K562 (cell line): ENCODE measurements around the gene ATP6V0E2. TPM values are rescaled to one million over a fixed set of nuclear protein-coding genes. Genes with fewer than 3 reads are reported as not detected.

ENCODE experiments used
- ATAC-seq: fragments of 200-7000 bp; cut with Tn5 transposase; 3 replicates; pipeline ENCODE4 v1.9.1; 2020; ENCODE audit warnings: moderate library complexity
- BruUV-seq: library from RNA; stranded (reverse); fragments of 400-500 nt; replicated peaks from 2 replicates; lab custom pipeline; 2021; lab: Mats Ljungman, UMichigan
- CTCF ChIA-PET: fragments of 300-600 bp; formaldehyde crosslinking; extraction: SDS; loops from one replicate; lab custom pipeline; 2021; ENCODE audit warnings: low intra/inter-chr PET ratio; lab: Yijun Ruan, JAX
- POLR2A ChIA-PET: fragments of 300-600, 350-650 bp; sonication (Branson Sonifier 250); formaldehyde crosslinking; extraction: SDS; loops from one replicate; lab custom pipeline; 2021; ENCODE audit warnings: antibody characterized with exemption, inconsistent platforms; lab: Yijun Ruan, JAX
- DNase-seq, 4 experiments: peaks; one replicate each; pipeline versions ENCODE4 v3.0.0 to v3.0.0-alpha.2; 2011 to 2018; ENCODE audit warnings: low spot score in 3 of 4, mixed read lengths in 3 of 4; ENCODE audit errors: extremely low read depth in 1 of 4
- FAIRE-seq: peaks from 2 replicates; lab custom pipeline; 2011; peaks lifted over from hg19 to GRCh38; lab: Jason Lieb, UNC
- H2AFZ ChIP-seq: 2 replicates; pipeline ENCODE4 v1.6.0; 2011; ENCODE audit warnings: low read depth, low read length, control low read depth, inconsistent platforms
- H3K27ac ChIP-seq: fragments of 200-600 bp; 3 replicates; pipeline ENCODE4 v1.8.0; 2011; ENCODE audit warnings: low read depth, mild to moderate bottlenecking, control low read depth, inconsistent platforms, low read length, moderate library complexity, mixed read lengths; ENCODE audit errors: extremely low read depth
- H3K27me3 ChIP-seq, 2 experiments: fragments of 300-600 bp in 1 of 2; 2 replicates in 1 of 2; 3 replicates in 1 of 2; pipeline versions ENCODE4 v1.6.0 to v1.8.0; 2011; ENCODE audit warnings: inconsistent platforms in 2 of 2, low read length in 2 of 2, mild to moderate bottlenecking in 1 of 2, mixed read lengths in 1 of 2, moderate library complexity in 1 of 2; ENCODE audit not compliant: control insufficient read depth in 2 of 2, insufficient read depth in 2 of 2
- H3K36me3 ChIP-seq: fragments of 300-600 bp; 3 replicates; pipeline ENCODE4 v1.8.0; 2011; ENCODE audit warnings: mild to moderate bottlenecking, low read length, inconsistent platforms; ENCODE audit not compliant: control insufficient read depth, insufficient read depth
- H3K4me1 ChIP-seq, 2 experiments: fragments of 200-600 bp in 1 of 2; replicated peaks in 1 of 2; 2 replicates in 1 of 2; 3 replicates in 1 of 2; pipeline versions ENCODE4 v1.5.1 to v1.8.0; 2011; ENCODE audit warnings: inconsistent platforms in 2 of 2, low read length in 2 of 2, mild to moderate bottlenecking in 1 of 2, mixed read lengths in 1 of 2, moderate library complexity in 1 of 2; ENCODE audit not compliant: control insufficient read depth in 2 of 2, insufficient read depth in 2 of 2
- H3K4me2 ChIP-seq: 2 replicates; pipeline ENCODE4 v1.6.1; 2011; ENCODE audit warnings: low read length, control low read depth, inconsistent platforms, mixed read lengths; ENCODE audit not compliant: insufficient read depth
- H3K4me3 ChIP-seq: fragments of 200-600 bp; sonication (generic), shearing (Covaris generic); 2 replicates; pipeline ENCODE4 v1.5.1; 2016; ENCODE audit warnings: control low read depth, inconsistent platforms
- H3K79me2 ChIP-seq: fragments of 200-600 bp; 3 replicates; pipeline ENCODE4 v1.8.0; 2011; ENCODE audit warnings: low read length, inconsistent platforms; ENCODE audit not compliant: control insufficient read depth, insufficient read depth
- H3K9ac ChIP-seq, 2 experiments: 2 replicates each; pipeline versions ENCODE4 v1.6.0 to v1.6.1; 2011; ENCODE audit warnings: low read depth in 2 of 2, low read length in 2 of 2, control low read depth in 1 of 2, inconsistent platforms in 1 of 2, mild to moderate bottlenecking in 1 of 2, mixed read lengths in 1 of 2; ENCODE audit not compliant: insufficient read depth in 1 of 2
- H3K9me1 ChIP-seq: one replicate; pipeline ENCODE4 v1.6.0; 2011; ENCODE audit warnings: inconsistent platforms, mild to moderate bottlenecking, low read length, moderate library complexity; ENCODE audit not compliant: control insufficient read depth, insufficient read depth
- H3K9me3 ChIP-seq: replicated peaks from 2 replicates; pipeline ENCODE4 v1.5.1; 2011; ENCODE audit warnings: low read depth, low read length, inconsistent platforms; ENCODE audit not compliant: control insufficient read depth, insufficient read depth
- H4K20me1 ChIP-seq: replicated peaks from 2 replicates; pipeline ENCODE4 v1.6.1; 2011; ENCODE audit warnings: low read length, inconsistent platforms, mixed read lengths; ENCODE audit not compliant: control insufficient read depth, insufficient read depth
- MBD2 ChIP-seq: sonication (generic); IDR thresholded peaks from 2 replicates; pipeline ENCODE4 v1.6.1; 2016; ENCODE audit warnings: low read depth, borderline replicate concordance
- SAP30 ChIP-seq: fragments of 200-600 bp; sonication (generic); IDR thresholded peaks from 2 replicates; pipeline ENCODE4 v1.6.1; 2012; ENCODE audit warnings: borderline replicate concordance, low read depth, mild to moderate bottlenecking, moderate library complexity, low read length, control low read depth, inconsistent platforms; ENCODE audit not compliant: insufficient read depth, poor library complexity, severe bottlenecking
- TEAD2 ChIP-seq: fragments of 450-650 bp; IDR thresholded peaks from 2 replicates; pipeline ENCODE4 v1.6.1; 2016; ENCODE audit warnings: missing genetic modification characterization, control low read depth, missing compliant biosample characterization
- ZNF518B ChIP-seq: fragments of 250-450 bp; sonication (Bioruptor Pico); IDR thresholded peaks from 2 replicates; pipeline ENCODE4 v1.5.0; 2021; ENCODE audit warnings: mild to moderate bottlenecking, moderate library complexity
- WGBS: fragments of 100-300 bp; shearing (Covaris generic); methylation state at CpG from one replicate; pipeline ENCODE4 v1.1.6; 2016; ENCODE audit warnings: low coverage, mixed read lengths; ENCODE audit not compliant: insufficient coverage; ENCODE audit errors: missing lambda C conversion rate; 5-methylcytosine and 5-hydroxymethylcytosine counted together
- in situ Hi-C: fragments of 300-500 bp; cut with MboI; formaldehyde crosslinking; loops from 4 replicates; pipeline ENCODE4 v1.15.0; 2018; ENCODE audit warnings: inconsistent platforms, mixed read lengths
- intact Hi-C: fragments of 100-400 bp; cut with micrococcal nuclease; formaldehyde crosslinking; loops from 2 replicates; pipeline ENCODE4 v1.14.2; 2022
- polyA plus RNA-seq, 8 experiments: library from polyadenylated mRNA; depleted of rRNA in 4 of 8; stranded (reverse) in 5 of 8; unstranded in 3 of 8; fragments of >200 nt; fragmentation: Nextera tagmentation in 2 of 8; fragmentation: Illumina TruSeq in 1 of 8; extraction: Ambion mirVana in 2 of 8; extraction: Trizol in 1 of 8; gene quantifications; 2 replicates each; pipeline versions ENCODE4 v1.2.1 to v1.2.3, GENCODE V29; 2011 to 2014; ENCODE audit warnings: inconsistent platforms in 1 of 8, missing spikeins in 1 of 8
- total RNA-seq, 7 experiments: library from RNA; depleted of rRNA in 6 of 7; stranded (reverse); fragments of >200 nt in 6 of 7; fragmentation: Illumina TruSeq in 2 of 7; extraction: Trizol in 2 of 7; gene quantifications; 2 replicates each; pipeline versions ENCODE4 v1.2.1 to v1.2.3, GENCODE V29; 2011 to 2021; ENCODE audit warnings: low replicate concordance in 1 of 7
- TF ChIP-seq, protein P1 (sequence below): fragments of 250-450 bp; sonication (Bioruptor Pico); IDR thresholded peaks from 2 replicates; pipeline ENCODE4 v1.8.0; 2021; ENCODE audit warnings: moderate library complexity, mild to moderate bottlenecking, inconsistent platforms
- TF ChIP-seq, protein P2 (sequence below), 2 experiments: IDR thresholded peaks; 2 replicates each; pipeline ENCODE4 v1.6.1; 2011; ENCODE audit warnings: borderline replicate concordance in 1 of 2, control low read depth in 1 of 2, low read depth in 1 of 2, low read length in 1 of 2, mild to moderate bottlenecking in 1 of 2, mixed read lengths in 1 of 2, moderate library complexity in 1 of 2; ENCODE audit not compliant: insufficient read depth in 1 of 2, insufficient read length in 1 of 2, poor library complexity in 1 of 2, severe bottlenecking in 1 of 2; ENCODE audit errors: extremely low read depth in 1 of 2

Gene ATP6V0E2
- total and polyA plus RNA-seq, 9 of the 15 experiments (the other 6 are each of a cell fraction or from before 2014, with no cell fraction given): 0.55 to 18.5 (median 10.9) TPM

DNA sequence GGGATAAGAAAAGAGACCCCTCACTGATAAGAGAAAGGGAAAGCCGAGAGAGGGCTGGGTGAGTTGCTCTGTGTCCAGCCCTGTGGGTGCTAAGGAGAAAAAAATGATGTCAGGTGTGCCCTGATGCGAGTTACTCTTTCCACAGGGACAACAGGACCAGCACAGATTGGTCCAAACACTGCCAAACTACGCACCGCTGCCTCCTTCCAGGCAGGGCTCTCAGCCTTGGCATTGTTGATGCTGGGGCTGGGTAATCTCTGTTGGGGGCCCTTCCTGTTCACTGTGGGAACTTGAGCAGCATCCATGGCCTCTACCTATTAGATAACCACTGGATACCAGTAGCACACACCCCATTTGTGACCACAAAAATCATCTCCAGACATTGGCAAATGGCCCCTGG lies 10.3 kb upstream of the ATP6V0E2 start:
- Histone ChIP-seq H3K79me2 (no peaks in the 10 kb centered on the region), H3K4me2 (no peak overlapping the region), H3K9me3 (no peaks in the 10 kb centered on the region), H3K9me1 (peaks cover 2% of the 10 kb centered on the region), H3K27ac (no peak overlapping the region), H3K4me1 (peaks cover 0 to 19% of the 10 kb centered on the region in 2 experiments; a peak in 3 of 5 replicates), H3K27me3 (peaks cover 57 to 85% of the 10 kb centered on the region in 2 experiments), H3K4me3 (no peak overlapping the region), H4K20me1 (peaks cover 39% of the 10 kb centered on the region), H3K9ac (peak overlapping the region in 1 of 2 experiments; percentile 18; a peak in 1 of 4 replicates), H3K36me3 (no peaks in the 10 kb centered on the region), H2AFZ (no peak overlapping the region)
- intact Hi-C loops (loop anchor here (5.0 kb wide), 1 partner anchor 414 kb away; no protein-coding TSS in a partner anchor), in situ Hi-C loops (loop anchor here (25.0 kb wide), 1 partner anchor 174 kb away; no protein-coding TSS in a partner anchor)
- no peak for FAIRE-seq
- no peak for ATAC-seq
- no peak for DNase-seq
- ChIA-PET POLR2A (interaction anchor here (1.9 kb wide), 1 partner anchor 9 kb away, joined by 6 read pairs; no protein-coding TSS in a partner anchor), CTCF (interaction anchor here (0.7 kb wide), 1 partner anchor 161 kb away, joined by 3 read pairs; no protein-coding TSS in a partner anchor)
- 1% methylated on average over 4 of the region's 4 CpGs for WGBS
- no TSS peak for BruUV-seq
- TF ChIP-seq SAP30 (no peak), TEAD2 (tag) (no peak), ZNF518B (CRISPR knock-in tag) (no peak), MBD2 (no peak)
- TF ChIP-seq, protein P1, sequence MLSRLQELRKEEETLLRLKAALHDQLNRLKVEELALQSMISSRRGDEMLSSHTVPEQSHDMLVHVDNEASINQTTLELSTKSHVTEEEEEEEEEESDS (CRISPR knock-in tag): no peak
- TF ChIP-seq, protein P2, sequence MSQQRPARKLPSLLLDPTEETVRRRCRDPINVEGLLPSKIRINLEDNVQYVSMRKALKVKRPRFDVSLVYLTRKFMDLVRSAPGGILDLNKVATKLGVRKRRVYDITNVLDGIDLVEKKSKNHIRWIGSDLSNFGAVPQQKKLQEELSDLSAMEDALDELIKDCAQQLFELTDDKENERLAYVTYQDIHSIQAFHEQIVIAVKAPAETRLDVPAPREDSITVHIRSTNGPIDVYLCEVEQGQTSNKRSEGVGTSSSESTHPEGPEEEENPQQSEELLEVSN (IDR thresholded peaks at IDR 0.05; ENCODE audit: borderline replicate concordance in 1 of 2, extremely low read depth in 1 of 2, insufficient read depth in 1 of 2, insufficient read length in 1 of 2, low read depth in 1 of 2, low read length in 1 of 2, poor library complexity in 1 of 2, severe bottlenecking in 1 of 2): no peak
